SK-N-DZ (cell line): ENCODE measurements around the gene SLC38A4.

ENCODE experiments used
- DNase-seq: peaks from one replicate; pipeline ENCODE4 v3.0.0-alpha.2; 2015; ENCODE audit warnings: low spot score

The SLC38A4 gene

DNA sequence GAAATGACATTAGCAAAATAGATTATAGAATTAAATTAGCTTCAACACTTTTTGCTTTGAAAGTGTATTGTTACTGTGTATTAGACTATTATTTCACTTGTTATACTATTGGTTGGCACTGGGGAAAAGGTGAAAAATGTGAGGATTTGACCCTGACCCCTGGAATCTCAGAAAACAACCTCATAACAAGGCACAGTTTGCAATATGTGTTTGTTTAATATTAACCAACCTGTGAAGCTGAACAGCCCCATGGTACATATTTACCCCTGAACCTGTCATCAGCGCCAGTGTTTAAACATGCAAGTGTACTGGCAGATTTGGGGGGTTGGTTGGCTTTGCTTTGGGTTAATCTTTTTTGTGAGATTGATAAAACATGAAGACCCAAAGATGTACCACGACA is 11.7 kb downstream of the SLC38A4 start:
- DNase-seq = no peak

DNA sequence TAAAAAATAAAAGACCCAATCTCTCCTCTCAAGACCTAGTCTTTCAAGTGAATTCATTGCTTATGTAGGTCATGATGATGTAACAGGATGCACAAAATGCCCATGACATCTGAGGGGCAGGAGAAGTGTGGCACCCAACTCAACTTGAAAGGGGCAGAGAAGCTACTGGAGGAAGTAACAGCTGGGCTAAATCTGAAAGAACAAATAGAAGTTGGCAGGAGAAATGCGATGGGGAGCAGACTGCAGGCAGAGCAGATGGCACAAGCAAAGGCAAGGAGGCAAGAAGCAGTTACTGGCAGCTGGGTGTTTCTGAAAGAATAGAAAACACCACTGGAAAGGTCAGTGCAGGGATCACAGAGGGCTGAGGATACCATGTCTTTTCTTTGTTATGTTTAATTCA is 14.6 kb downstream of the SLC38A4 start:
- DNase-seq = no peak

- no peak for DNase-seq
These were observed 16.7 kb downstream of the SLC38A4 start for GRCh38 chr12:46808955-46809697.

DNA sequence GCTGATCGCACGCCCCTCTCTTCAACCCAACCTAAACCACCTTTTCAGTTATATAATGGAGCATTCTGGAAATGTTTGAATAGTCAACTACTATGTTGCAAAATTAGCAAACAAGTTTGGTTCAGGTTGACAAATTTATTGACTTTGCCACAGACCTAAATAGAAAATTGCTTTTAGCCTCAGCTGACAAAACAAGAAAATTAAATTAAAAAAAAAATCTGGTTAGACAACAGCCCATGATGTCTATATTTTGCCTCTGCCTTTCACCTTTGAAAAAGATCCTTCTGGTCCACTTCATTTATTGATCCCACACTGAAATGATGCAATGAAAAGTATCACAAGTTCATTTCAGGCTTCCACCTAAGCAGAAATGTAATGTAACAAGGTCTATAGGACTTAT is 17.5 kb downstream of the SLC38A4 start:
- DNase-seq = no peak

- DNase-seq = no peak
These were observed 21.7 kb downstream of the SLC38A4 start for GRCh38 chr12:46804054-46804453.

DNA sequence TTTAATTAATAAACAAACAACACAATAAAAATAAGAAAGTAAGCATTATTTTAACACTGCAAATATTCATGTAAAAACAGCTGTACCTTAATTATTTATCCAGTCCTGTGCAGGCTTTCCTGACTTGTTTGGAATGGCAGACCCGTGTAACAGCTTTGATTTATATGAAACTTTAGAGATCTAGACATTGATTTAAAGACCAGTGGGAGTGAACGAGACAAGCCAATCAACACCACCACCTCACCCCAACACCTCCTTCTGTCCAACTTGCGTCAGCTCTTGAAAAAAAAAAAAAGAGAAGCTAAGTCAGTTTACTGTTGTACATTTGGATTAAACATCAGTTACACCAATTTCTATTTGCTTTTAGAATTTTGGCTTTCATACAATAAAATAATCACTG is 22.3 kb downstream of the SLC38A4 start:
- no peak for DNase-seq

DNA sequence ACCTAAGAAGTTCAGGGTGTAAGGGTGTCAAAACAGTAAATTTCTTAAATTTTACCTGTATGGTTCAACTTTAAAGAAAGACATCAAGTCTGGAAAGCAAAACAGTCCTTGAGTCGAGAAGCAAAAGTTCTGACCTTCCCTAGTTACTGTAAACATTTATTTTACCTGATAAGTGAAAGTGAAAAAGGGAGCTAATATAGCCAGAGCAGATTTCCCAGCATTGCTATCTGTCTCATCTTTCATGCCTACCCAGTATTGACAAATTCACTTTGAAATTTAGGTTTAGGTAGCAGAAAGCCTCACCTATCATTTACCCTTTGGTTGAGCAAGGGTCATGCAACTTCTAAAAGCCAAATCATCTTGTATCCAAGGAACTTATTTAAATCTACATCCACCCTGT is 24.5 kb downstream of the SLC38A4 start:
- no peak for DNase-seq

GRCh38 chr12:46800160-46800559 is 25.6 kb downstream of the SLC38A4 start:
- no peak for DNase-seq

- DNase-seq = no peak
These were observed 27.1 kb downstream of the SLC38A4 start for GRCh38 chr12:46798648-46799047.

DNA sequence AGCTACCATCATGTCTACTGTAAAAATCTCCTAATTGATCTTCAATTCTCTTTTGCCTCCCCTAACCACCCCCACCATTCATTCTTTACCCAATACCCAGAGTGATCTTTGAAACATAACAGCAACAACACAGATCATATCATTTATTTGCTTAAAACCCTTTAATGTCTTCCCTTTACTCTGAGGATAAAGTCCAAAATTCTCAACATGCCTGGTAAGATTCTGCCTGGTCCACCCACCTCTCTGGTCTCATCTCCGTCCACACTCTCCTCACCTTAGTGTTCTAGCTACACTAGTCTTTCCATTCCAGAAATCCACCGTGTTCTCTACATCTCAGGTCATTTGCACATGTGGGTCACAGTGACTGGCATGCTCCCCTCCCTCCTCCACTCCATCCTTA is 27.7 kb downstream of the SLC38A4 start:
- DNase-seq = no peak

DNA sequence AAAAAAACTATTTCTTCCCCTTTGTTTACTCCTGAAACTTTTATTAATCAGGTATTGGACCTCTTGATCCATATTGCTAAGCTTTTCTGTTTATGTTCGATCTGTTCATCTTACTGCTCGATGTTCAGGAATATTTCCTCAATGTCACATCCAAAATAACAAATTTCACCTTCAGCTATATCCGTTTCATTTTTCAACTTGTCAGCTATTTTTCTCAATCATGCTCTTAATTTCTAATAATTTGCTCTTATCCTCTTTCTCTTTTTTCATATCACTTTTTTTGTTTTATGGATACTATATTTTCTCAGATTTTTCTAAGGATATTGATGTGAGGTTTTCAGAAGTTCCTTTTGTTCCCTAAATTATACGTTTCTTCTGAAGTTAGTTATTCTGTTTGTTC is 29.8 kb downstream of the SLC38A4 start:
- no peak for DNase-seq

DNA sequence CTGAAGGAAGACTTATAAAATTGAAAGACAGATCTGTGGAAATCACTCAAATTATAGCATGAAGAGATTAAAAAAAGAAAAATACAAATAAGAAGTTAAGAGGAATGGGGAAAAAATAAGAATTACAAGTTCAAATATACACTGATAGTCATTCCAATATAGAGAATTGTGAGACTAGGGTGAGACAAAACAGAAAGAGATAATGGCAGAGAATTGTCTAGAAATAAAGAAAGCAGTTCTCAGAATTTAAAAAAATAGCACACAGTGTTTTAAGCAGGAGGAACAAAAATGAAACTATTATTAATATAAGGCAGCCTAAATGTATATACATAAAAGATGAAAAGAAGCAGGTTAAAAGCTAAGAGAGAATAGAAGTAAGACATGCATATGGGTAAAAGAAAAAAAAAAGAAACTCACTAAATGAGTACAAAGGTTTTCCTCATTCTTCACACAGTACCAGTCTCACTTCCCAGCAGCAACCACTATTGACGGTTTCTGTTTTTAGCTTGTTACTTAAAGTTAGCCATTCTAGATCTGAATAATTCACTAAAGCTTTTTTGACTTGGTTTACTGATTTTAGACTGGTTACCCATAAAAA is 31.1 kb downstream of the SLC38A4 start:
- no peak for DNase-seq

GRCh38 chr12:46792925-46793324 is 32.9 kb downstream of the SLC38A4 start:
- no peak for DNase-seq

- DNase-seq = no peak
These were observed 35.7 kb downstream of the SLC38A4 start for GRCh38 chr12:46790066-46790465.

DNA sequence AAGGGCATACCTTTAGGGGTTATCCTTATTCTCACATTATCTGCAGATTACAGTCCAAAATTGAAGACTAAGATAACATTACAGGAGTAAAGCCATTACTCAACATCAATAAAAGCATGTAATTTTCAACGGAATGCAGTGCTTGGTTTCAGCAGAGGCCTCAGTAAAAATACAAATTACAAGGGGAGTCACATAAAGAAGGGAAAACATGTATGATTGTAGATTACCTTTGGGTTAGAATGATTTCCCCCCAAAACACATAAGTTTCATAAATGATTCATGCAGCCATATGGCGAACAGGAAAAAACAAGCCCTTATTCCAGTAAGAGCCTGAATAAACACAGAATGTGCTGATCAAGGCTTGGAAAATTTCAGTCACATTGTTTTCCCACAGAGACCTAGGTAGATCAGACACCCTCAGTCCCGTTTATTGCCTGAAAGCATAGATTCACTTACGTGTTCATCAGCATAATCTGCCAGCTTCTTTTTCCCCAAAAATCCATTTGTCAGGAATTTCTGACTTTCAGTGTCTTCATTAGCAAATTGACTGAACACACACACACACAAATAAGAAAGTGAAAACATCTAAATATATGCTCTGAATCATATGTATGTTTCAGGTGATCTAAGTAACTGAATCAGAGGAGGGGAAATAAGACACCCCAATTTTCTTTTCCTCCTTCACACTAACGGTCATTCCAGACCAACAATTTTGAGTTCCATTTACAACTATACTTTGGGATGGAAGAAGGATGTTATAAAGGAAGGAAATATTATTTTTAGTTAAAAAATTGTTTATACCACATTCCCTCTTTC is 37.5 kb downstream of the SLC38A4 start:
- no peak for DNase-seq

DNA sequence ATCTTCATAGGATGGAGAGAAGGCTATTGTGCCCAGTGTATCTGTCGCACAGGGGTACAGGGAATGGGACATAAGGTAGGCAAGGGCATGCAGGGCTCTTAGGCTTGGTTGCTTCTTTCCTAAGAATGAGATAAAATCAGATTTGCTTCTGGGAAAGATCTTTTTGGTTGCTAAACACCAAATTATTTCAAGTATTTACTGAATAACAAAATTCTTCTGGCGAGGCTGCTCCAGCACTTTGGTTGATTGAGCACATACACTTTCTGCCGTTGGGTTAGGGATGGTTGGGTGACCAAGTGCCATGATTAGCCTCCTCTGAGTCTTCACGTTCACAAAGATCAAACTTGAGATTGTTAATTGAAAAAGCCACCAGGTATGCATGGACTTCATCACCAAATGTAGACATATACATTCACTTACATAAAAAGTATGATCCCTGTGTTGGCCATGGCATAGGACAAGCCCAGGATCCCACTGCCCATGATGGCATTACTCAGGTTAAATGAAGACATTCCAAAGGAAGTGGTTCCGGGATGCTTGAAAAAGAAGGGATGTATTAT is 38.2 kb downstream of the SLC38A4 start:
- DNase-seq = no peak

DNA sequence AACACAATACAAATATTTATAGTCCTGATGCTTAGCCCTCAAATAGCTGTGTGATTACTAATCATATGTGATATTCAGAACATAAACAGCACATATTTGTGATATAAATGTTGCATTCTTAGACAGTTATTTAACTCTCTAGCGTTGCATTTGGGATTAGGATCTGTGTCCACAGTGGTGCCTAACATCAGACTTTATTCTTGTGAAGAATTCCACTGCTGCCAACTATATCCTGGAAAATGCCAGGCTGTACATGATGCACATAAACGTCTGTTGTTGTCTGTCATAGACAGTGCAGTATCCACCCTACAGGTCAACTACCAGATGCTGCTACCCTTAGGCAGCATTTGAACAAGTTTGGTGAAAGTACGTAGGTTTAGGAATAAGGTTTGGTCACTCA is 39.0 kb downstream of the SLC38A4 start:
- no peak for DNase-seq

- DNase-seq = no peak
These were observed 40.4 kb downstream of the SLC38A4 start for GRCh38 chr12:46785382-46785781.

- no peak for DNase-seq
These were observed 41.9 kb downstream of the SLC38A4 start for GRCh38 chr12:46783871-46784270.

DNA sequence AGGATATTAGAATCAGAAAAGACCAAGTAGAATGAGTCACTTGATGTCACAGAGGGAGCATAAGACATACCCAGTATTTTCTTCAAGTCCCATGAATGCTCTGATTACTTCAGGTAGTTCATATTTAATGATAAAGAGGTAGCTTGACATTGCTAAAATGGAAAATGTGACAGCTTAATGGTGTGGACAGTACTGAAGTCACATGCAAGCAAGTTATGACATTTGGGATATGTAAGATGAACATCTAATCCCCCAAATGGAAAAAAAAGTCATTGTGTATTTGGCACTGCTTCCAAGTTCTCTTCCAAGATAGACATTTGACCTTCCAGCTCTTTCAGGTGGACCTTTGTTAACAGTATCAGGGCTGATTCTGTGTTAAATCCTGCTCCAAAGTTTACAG is 45.9 kb downstream of the SLC38A4 start:
- no peak for DNase-seq

DNA sequence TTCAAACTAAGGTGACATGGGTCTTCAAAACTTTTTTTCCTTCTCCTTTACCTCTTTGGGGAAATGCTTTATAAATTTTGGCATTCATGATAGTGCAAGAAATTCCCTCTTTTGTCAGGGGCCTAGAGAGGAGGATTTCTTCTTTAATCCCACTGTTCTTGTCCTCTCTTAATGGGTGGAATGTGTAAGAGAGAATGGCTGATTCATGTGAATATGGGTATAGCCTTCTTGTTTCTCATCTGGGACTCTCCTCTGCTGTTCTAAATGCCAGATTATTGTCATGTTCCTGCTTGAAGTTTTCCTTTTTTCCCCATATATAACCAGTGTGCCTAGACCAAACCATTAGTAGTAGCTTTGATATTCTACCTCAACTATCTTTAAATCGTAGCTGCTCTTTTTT is 46.7 kb downstream of the SLC38A4 start:
- DNase-seq = no peak

- DNase-seq = no peak
These were observed 47.4 kb downstream of the SLC38A4 start for GRCh38 chr12:46778415-46778814.
